ENCODE measurements around the gene IFNL1. TPM values are rescaled to one million over a fixed set of nuclear protein-coding genes. Genes with fewer than 3 reads are reported as not detected.
"Not testable (repeated sequence)": the region's sequence is repeated elsewhere in the genome, so short reads cannot be mapped to it uniquely, and the experiment has no call there.

The IFNL1 gene
- total RNA-seq, 1 donor from 2014 or later = not detected

- DNase-seq (ENCODE audit: extremely low read depth, low read depth, low spot score) = not testable (repeated sequence)
Measured at GRCh38 chr19:39269369-39269768, 26.8 kb upstream of the IFNL1 start.

- no peak for DNase-seq (ENCODE audit: extremely low read depth, low read depth, low spot score)
Measured at GRCh38 chr19:39270036-39270871, 26.0 kb upstream of the IFNL1 start.

GRCh38 chr19:39273859-39274258 is 22.3 kb upstream of the IFNL1 start:
- DNase-seq (ENCODE audit: extremely low read depth, low read depth, low spot score) = not testable (repeated sequence)

GRCh38 chr19:39275578-39275977 is 20.6 kb upstream of the IFNL1 start:
- DNase-seq (ENCODE audit: extremely low read depth, low read depth, low spot score) = no peak

- no peak for DNase-seq (ENCODE audit: extremely low read depth, low read depth, low spot score)
Measured at GRCh38 chr19:39276740-39277139, 19.5 kb upstream of the IFNL1 start.

- no peak for DNase-seq (ENCODE audit: extremely low read depth, low read depth, low spot score)
Measured at GRCh38 chr19:39277598-39277997, 18.6 kb upstream of the IFNL1 start.

- no peak for DNase-seq (ENCODE audit: extremely low read depth, low read depth, low spot score)
Measured at GRCh38 chr19:39282021-39282420, 14.2 kb upstream of the IFNL1 start.

GRCh38 chr19:39284032-39284431 is 12.2 kb upstream of the IFNL1 start:
- DNase-seq (ENCODE audit: extremely low read depth, low read depth, low spot score) = no peak

- DNase-seq (ENCODE audit: extremely low read depth, low read depth, low spot score) = no peak
Measured at GRCh38 chr19:39293394-39293793, 2.8 kb upstream of the IFNL1 start.

- DNase-seq (ENCODE audit: extremely low read depth, low read depth, low spot score) = no peak
Measured at GRCh38 chr19:39296906-39297305, 699 bp downstream of the IFNL1 start.

GRCh38 chr19:39297931-39298634 is 1.9 kb downstream of the IFNL1 start:
- no peak for DNase-seq (ENCODE audit: extremely low read depth, low read depth, low spot score)

- DNase-seq (ENCODE audit: extremely low read depth, low read depth, low spot score) = no peak
Measured at GRCh38 chr19:39299404-39299803, 3.2 kb downstream of the IFNL1 start.

GRCh38 chr19:39299832-39300231 is 3.6 kb downstream of the IFNL1 start:
- no peak for DNase-seq (ENCODE audit: extremely low read depth, low read depth, low spot score)

GRCh38 chr19:39301021-39301420 is 4.8 kb downstream of the IFNL1 start:
- no peak for DNase-seq (ENCODE audit: extremely low read depth, low read depth, low spot score)

GRCh38 chr19:39301562-39301961 is 5.4 kb downstream of the IFNL1 start:
- DNase-seq (ENCODE audit: extremely low read depth, low read depth, low spot score) = no peak

GRCh38 chr19:39303373-39304184 is 7.4 kb downstream of the IFNL1 start:
- DNase-seq (ENCODE audit: extremely low read depth, low read depth, low spot score) = no peak

GRCh38 chr19:39304185-39304513 is 7.9 kb downstream of the IFNL1 start:
- DNase-seq (ENCODE audit: extremely low read depth, low read depth, low spot score) = no peak

- DNase-seq (ENCODE audit: extremely low read depth, low read depth, low spot score) = no peak
Measured at GRCh38 chr19:39304701-39305571, 8.7 kb downstream of the IFNL1 start.

- no peak for DNase-seq (ENCODE audit: extremely low read depth, low read depth, low spot score)
Measured at GRCh38 chr19:39306075-39306474, 9.9 kb downstream of the IFNL1 start.

GRCh38 chr19:39307046-39307821 is 11.0 kb downstream of the IFNL1 start:
- DNase-seq (ENCODE audit: extremely low read depth, low read depth, low spot score) = no peak
